ENCODE data around the gene CLEC7A. TPM values are rescaled to one million over a fixed set of nuclear protein-coding genes. Genes with fewer than 3 reads are reported as not detected.
A peak's percentile ranks its signal among the peaks of the same experiment; 100 is the strongest.

Gene CLEC7A
- polyA plus RNA-seq, 3 donors: 235 to 809 (median 304) TPM

DNA sequence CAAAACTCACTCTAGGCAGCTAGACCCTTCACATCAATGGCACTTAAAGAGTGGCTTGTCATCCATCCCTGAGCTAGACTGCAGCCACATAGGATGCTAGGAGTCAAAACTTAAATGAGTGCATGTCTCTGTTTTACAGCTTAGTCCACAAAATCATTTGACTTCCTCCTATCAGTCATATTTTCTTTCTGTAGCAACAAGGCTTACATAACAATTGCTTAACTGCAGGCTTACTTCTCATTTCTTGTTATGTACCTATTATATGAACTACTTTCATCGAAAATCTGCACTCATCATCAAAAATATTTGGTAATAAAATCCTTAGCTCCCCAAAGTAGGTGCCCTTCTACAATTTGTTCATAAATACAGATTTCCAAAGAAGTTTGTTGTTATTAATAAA, 61.4 kb downstream of the CLEC7A start:
- Histone ChIP-seq H2AFZ (ENCODE audit: insufficient read depth, low read depth, low read length, poor library complexity, severe bottlenecking) (no peak overlapping the region), H3K79me2 (ENCODE audit: insufficient read depth, low read length) (no peaks in the 10 kb centered on the region), H3K4me1 (ENCODE audit: control insufficient read depth in 1 of 2, insufficient read depth in 2 of 2, low read length in 2 of 2) (peaks cover 43 to 48% of the 10 kb centered on the region in 2 donors), H3K27me3 (ENCODE audit: control insufficient read depth in 2 of 2, insufficient read depth in 2 of 2, low read length in 2 of 2) (no peaks in the 10 kb centered on the region), H3K4me3 (replicated peaks in 1 of 3; ENCODE audit: low read depth in 2 of 3, low read length in 3 of 3) (peak overlapping the region; percentile 17 to 55 (median 29)), H3K4me2 (replicated peaks; ENCODE audit: extremely low read depth, low read length, poor library complexity, severe bottlenecking) (peak overlapping the region; percentile 56), H3K9me3 (replicated peaks in 1 of 2; ENCODE audit: control insufficient read depth in 1 of 2, insufficient read depth in 1 of 2, low read length in 2 of 2) (no peaks in the 10 kb centered on the region), H3K27ac (ENCODE audit: low read depth in 1 of 2, low read length in 2 of 2) (peak overlapping the region; percentile 63 to 95), H3K36me3 (replicated peaks in 1 of 2; ENCODE audit: control insufficient read depth in 1 of 2, insufficient read depth in 2 of 2, low read length in 2 of 2) (no peaks in the 10 kb centered on the region), H3K9ac (ENCODE audit: insufficient read depth, low read length, poor library complexity, severe bottlenecking) (peak overlapping the region; percentile 68), H4K20me1 (ENCODE audit: insufficient read depth, low read length) (no peaks in the 10 kb centered on the region)
- H3K9me3 Mint-ChIP-seq: peaks cover 0 to 6% (median 0%) of the 10 kb centered on the region in 7 donors
- TF ChIP-seq, protein P1, sequence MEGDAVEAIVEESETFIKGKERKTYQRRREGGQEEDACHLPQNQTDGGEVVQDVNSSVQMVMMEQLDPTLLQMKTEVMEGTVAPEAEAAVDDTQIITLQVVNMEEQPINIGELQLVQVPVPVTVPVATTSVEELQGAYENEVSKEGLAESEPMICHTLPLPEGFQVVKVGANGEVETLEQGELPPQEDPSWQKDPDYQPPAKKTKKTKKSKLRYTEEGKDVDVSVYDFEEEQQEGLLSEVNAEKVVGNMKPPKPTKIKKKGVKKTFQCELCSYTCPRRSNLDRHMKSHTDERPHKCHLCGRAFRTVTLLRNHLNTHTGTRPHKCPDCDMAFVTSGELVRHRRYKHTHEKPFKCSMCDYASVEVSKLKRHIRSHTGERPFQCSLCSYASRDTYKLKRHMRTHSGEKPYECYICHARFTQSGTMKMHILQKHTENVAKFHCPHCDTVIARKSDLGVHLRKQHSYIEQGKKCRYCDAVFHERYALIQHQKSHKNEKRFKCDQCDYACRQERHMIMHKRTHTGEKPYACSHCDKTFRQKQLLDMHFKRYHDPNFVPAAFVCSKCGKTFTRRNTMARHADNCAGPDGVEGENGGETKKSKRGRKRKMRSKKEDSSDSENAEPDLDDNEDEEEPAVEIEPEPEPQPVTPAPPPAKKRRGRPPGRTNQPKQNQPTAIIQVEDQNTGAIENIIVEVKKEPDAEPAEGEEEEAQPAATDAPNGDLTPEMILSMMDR (IDR thresholded peaks at IDR 0.05): no peak
- H3K4me1 Mint-ChIP-seq: peaks cover 54% of the 10 kb centered on the region
- H3K4me3 Mint-ChIP-seq: peak overlapping the region; percentile 32 to 81
- H3K27ac Mint-ChIP-seq: peak overlapping the region; percentile 96 to 99 (median 97)
- no CpG with 5 or more reads among the region's 1 CpG for WGBS (ENCODE audit: insufficient coverage)
- peaks cover 0 to 2% (median 0%) of the 10 kb centered on the region in 3 donors for H3K27me3 Mint-ChIP-seq (ENCODE audit: low read depth in 3 of 3)
- peaks cover 16 to 23% of the 10 kb centered on the region in 2 donors for H3K36me3 Mint-ChIP-seq
- intact Hi-C loops (cut with micrococcal nuclease): loop anchor here (5.0 to 10.0 kb wide), 2 partner anchors 41 to 66 kb away; partner anchors contain the start of gene CLEC7A (in 1 of the 2)
- DNase-seq: peak; percentile 85 to 98 (median 90)

DNA sequence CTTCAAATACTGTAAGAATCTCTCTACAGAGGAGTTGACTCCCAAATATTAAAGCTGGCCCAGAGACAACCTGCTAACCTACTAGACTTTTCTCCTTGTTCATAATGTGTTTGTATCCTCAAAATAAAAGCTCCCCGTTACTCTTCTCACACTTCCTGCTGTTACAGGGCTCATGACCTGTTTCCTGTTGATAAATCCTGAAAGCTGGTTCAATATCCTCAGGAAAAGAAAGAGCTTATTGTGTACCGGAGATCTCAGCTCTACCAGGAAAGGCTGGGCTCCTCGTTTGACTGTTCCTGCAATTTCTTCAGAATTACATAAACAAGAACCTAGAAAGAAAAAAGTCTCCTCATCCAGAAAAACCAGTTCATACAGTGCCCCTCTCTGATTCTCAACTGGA, 62.1 kb downstream of the CLEC7A start:
- peak overlapping the region; percentile 68 for H3K9ac ChIP-seq (ENCODE audit: insufficient read depth, low read length, poor library complexity, severe bottlenecking)
- no peaks in the 10 kb centered on the region for H3K79me2 ChIP-seq (ENCODE audit: insufficient read depth, low read length)
- peak overlapping the region; percentile 56 for H3K4me2 ChIP-seq (replicated peaks; ENCODE audit: extremely low read depth, low read length, poor library complexity, severe bottlenecking)
- no CpG with 5 or more reads among the region's 3 CpGs for WGBS (ENCODE audit: insufficient coverage)
- TF ChIP-seq, protein P1 (IDR thresholded peaks at IDR 0.05): no peak
- H3K9me3 ChIP-seq (replicated peaks in 1 of 2; ENCODE audit: control insufficient read depth in 1 of 2, insufficient read depth in 1 of 2, low read length in 2 of 2): no peaks in the 10 kb centered on the region
- H3K4me3 ChIP-seq (replicated peaks in 1 of 3; ENCODE audit: low read depth in 2 of 3, low read length in 3 of 3): peak overlapping the region in 1 of 3 experiments; percentile 55
- peak overlapping the region; percentile 63 to 95 for H3K27ac ChIP-seq (ENCODE audit: low read depth in 1 of 2, low read length in 2 of 2)
- H3K27me3 ChIP-seq (ENCODE audit: control insufficient read depth in 2 of 2, insufficient read depth in 2 of 2, low read length in 2 of 2): no peaks in the 10 kb centered on the region
- intact Hi-C loops (cut with micrococcal nuclease): loop anchor here (5.0 to 10.0 kb wide), 2 partner anchors 41 to 67 kb away; partner anchors contain the start of gene CLEC7A (in 1 of the 2)
- H3K36me3 ChIP-seq (replicated peaks in 1 of 2; ENCODE audit: control insufficient read depth in 1 of 2, insufficient read depth in 2 of 2, low read length in 2 of 2): no peaks in the 10 kb centered on the region
- Mint-ChIP-seq H3K27me3 (ENCODE audit: low read depth in 3 of 3) (peaks cover 0 to 2% (median 0%) of the 10 kb centered on the region in 3 donors), H3K4me3 (peak overlapping the region in 1 of 2 donors; percentile 66), H3K27ac (peak overlapping the region; percentile 96 to 99 (median 97)), H3K4me1 (peaks cover 54% of the 10 kb centered on the region), H3K9me3 (peaks cover 0 to 6% (median 0%) of the 10 kb centered on the region in 7 donors), H3K36me3 (peaks cover 16 to 20% of the 10 kb centered on the region in 2 donors)
- no peaks in the 10 kb centered on the region for H4K20me1 ChIP-seq (ENCODE audit: insufficient read depth, low read length)
- H2AFZ ChIP-seq (ENCODE audit: insufficient read depth, low read depth, low read length, poor library complexity, severe bottlenecking): peak overlapping the region; percentile 64
- DNase-seq: peak in 2 of 3 donors; percentile 16 to 34
- H3K4me1 ChIP-seq (ENCODE audit: control insufficient read depth in 1 of 2, insufficient read depth in 2 of 2, low read length in 2 of 2): peaks cover 43 to 48% of the 10 kb centered on the region in 2 donors
